GM11168 (cell line): ENCODE measurements around the gene KIF14.

Experiments used
- in situ Hi-C: fragments of 300-500 bp; cut with MboI; formaldehyde crosslinking; loops from one replicate; pipeline ENCODE4 v1.12.0; 2022; ENCODE audit warnings: low sequenced_read_pairs; ENCODE audit not compliant: unreplicated experiment

KIF14 gene

GRCh38 chr1:200620273-200621131 is at the start of gene KIF14:
Gene KIF14, minus strand, starts transcription at chr1:200620751. Its CDS starts 2,028 bp downstream, at chr1:200618723.
- in situ Hi-C loops, result no loop called here

- in situ Hi-C loops, result no loop called here
These were observed 49.0 kb upstream of the KIF14 start, which contains the start of gene DDX59 for GRCh38 chr1:200669314-200670241. Gene DDX59, minus strand, starts transcription at chr1:200669907. Its CDS starts 3,167 bp downstream, at chr1:200666740.

GRCh38 chr1:200668514-200669313 is 48.2 kb upstream of the KIF14 start:
- in situ Hi-C loops, result no loop called here

GRCh38 chr1:200666309-200666708 is 45.8 kb upstream of the KIF14 start:
- in situ Hi-C loops, result no loop called here

GRCh38 chr1:200665861-200666260 is 45.3 kb upstream of the KIF14 start:
- in situ Hi-C loops, result no loop called here

GRCh38 chr1:200660719-200661118 is 40.2 kb upstream of the KIF14 start:
- in situ Hi-C loops, result no loop called here

GRCh38 chr1:200659269-200659668 is 38.7 kb upstream of the KIF14 start:
- in situ Hi-C loops, result no loop called here

GRCh38 chr1:200658037-200658818 is 37.7 kb upstream of the KIF14 start:
- in situ Hi-C loops, result no loop called here

- in situ Hi-C loops, result no loop called here
These were observed 34.1 kb upstream of the KIF14 start for GRCh38 chr1:200654660-200655059.

GRCh38 chr1:200653022-200653462 is 32.5 kb upstream of the KIF14 start:
- in situ Hi-C loops, result no loop called here

- in situ Hi-C loops, result no loop called here
These were observed 31.8 kb upstream of the KIF14 start for GRCh38 chr1:200652378-200652777.

GRCh38 chr1:200646515-200646914 is 26.0 kb upstream of the KIF14 start:
- in situ Hi-C loops, result no loop called here

- in situ Hi-C loops, result no loop called here
These were observed 23.5 kb upstream of the KIF14 start for GRCh38 chr1:200644021-200644420.

- in situ Hi-C loops, result no loop called here
These were observed 21.9 kb upstream of the KIF14 start for GRCh38 chr1:200642481-200642880.

- in situ Hi-C loops, result no loop called here
These were observed 20.4 kb upstream of the KIF14 start for GRCh38 chr1:200640963-200641401.

- in situ Hi-C loops, result no loop called here
These were observed 19.9 kb upstream of the KIF14 start for GRCh38 chr1:200640373-200640962.

- in situ Hi-C loops, result no loop called here
These were observed 17.5 kb upstream of the KIF14 start for GRCh38 chr1:200638073-200638472.

GRCh38 chr1:200636681-200637080 is 16.1 kb upstream of the KIF14 start:
- in situ Hi-C loops, result no loop called here
